Osteocyte (in vitro differentiated cells): ENCODE measurements around the gene DNM3. TPM values are rescaled to one million over a fixed set of nuclear protein-coding genes. Genes with fewer than 3 reads are reported as not detected.

Experiments
- DNase-seq: peaks from one replicate; pipeline ENCODE4 v3.0.0; 2021; ENCODE audit warnings: mixed read lengths; ENCODE audit not compliant: unreplicated experiment; ENCODE audit errors: extremely low spot score
- H3K27ac Mint-ChIP-seq: one replicate; pipeline ENCODE4 v1.8.0; 2021; ENCODE audit warnings: mild to moderate bottlenecking, mixed read lengths; ENCODE audit not compliant: unreplicated experiment
- H3K27me3 Mint-ChIP-seq: one replicate; pipeline ENCODE4 v1.8.0; 2021; ENCODE audit warnings: mixed read lengths; ENCODE audit not compliant: unreplicated experiment
- H3K36me3 Mint-ChIP-seq: one replicate; pipeline ENCODE4 v1.8.0; 2021; ENCODE audit warnings: mixed read lengths; ENCODE audit not compliant: unreplicated experiment
- H3K4me1 Mint-ChIP-seq: one replicate; pipeline ENCODE4 v1.8.0; 2021; ENCODE audit warnings: mixed read lengths; ENCODE audit not compliant: unreplicated experiment
- H3K4me3 Mint-ChIP-seq: one replicate; pipeline ENCODE4 v1.8.0; 2021; ENCODE audit warnings: mild to moderate bottlenecking, moderate library complexity, mixed read lengths; ENCODE audit not compliant: unreplicated experiment
- H3K9me3 Mint-ChIP-seq: one replicate; pipeline ENCODE4 v1.8.0; 2021; ENCODE audit warnings: mixed read lengths; ENCODE audit not compliant: unreplicated experiment
- CTCF ChIP-seq: fragments of 200-600 bp; sonication (generic); IDR thresholded peaks from 2 replicates; pipeline ENCODE4 v1.5.0; 2021; ENCODE audit warnings: antibody characterized with exemption, mild to moderate bottlenecking, moderate library complexity
- total RNA-seq: library from RNA; stranded (reverse); gene quantifications from 2 replicates; pipeline ENCODE4 v1.2.1, GENCODE V29; 2021

Gene DNM3
- total RNA-seq, 1 donor from 2014 or later, result 3.7 TPM

DNA sequence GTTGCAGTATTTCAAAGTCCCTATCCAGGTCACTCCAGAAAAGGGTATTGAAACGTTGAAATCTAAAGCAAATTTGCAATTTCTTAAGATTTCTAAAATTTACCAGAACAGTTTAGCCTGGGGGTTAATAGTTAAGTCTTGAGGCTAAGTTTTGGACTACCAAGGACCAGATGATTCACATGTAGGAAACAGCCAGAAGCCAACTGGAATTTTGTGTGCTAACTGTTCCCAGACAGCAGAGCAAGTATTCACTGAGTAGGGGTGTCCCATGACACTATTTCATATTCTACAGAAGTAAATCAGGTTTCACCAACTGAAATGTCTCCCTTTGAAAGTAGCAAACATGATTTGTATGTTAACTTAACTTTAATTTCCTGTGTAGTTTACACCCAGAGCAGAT lies 567.7 kb downstream of the DNM3 start:
- DNase-seq, result no peak
- H3K4me3 Mint-ChIP-seq, result no peak overlapping the region
- H3K4me1 Mint-ChIP-seq, result peaks cover 11% of the 10 kb centered on the region
- TF ChIP-seq CTCF, result no peak
- no peaks in the 10 kb centered on the region for H3K27me3 Mint-ChIP-seq
- H3K36me3 Mint-ChIP-seq, result peaks cover 14% of the 10 kb centered on the region
- no peaks in the 10 kb centered on the region for H3K9me3 Mint-ChIP-seq
- no peak overlapping the region for H3K27ac Mint-ChIP-seq

DNA sequence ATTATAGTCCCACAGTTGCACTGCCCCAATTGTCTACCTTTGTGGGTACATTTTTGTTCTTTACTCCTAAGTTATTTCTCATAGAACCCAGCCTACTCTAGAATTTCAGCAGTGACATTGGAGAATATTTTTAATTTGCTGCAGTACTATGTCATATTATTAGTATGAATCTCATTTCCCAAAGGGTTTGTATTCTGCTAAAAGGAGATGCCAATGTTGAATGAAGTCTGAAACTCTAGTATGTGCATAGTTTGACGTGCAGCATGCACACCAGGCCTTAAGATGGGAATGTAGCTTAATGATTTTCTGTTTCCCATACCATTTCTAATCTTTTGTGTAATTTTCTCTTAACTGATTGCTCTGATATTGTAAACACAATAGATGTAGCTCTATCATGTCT lies 568.7 kb downstream of the DNM3 start:
- no peaks in the 10 kb centered on the region for H3K27me3 Mint-ChIP-seq
- no peaks in the 10 kb centered on the region for H3K9me3 Mint-ChIP-seq
- TF ChIP-seq CTCF, result no peak
- DNase-seq, result no peak
- peaks cover 14% of the 10 kb centered on the region for H3K36me3 Mint-ChIP-seq
- H3K4me1 Mint-ChIP-seq, result peaks cover 11% of the 10 kb centered on the region
- H3K27ac Mint-ChIP-seq, result no peak overlapping the region
- H3K4me3 Mint-ChIP-seq, result no peak overlapping the region

DNA sequence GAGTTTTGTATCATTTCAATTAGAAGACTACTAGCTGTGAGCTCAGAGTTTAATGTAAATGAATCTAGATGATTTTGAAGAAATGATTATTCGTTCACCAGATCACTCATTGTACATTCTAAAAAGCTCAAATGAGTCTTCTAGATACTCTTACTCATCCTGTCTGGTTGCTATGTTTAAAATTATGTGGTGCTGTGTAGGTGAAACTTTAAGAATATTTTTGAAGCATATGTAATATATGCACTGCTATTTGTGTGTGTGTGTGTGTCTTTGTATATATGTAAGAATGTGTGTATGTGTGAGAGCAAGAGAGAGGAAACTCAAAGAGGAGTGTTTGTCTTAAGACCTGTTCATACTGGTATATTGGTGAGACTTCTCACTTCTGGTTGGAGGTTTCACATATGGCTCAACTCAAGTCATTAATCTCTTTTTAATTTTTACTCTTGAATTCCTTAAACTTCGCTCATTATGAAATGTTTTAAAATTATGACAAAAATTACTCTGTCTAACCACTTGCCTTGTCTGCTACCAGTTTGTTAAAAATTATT lies 570.6 kb downstream of the DNM3 start:
- no peak overlapping the region for H3K27ac Mint-ChIP-seq
- no peak overlapping the region for H3K4me3 Mint-ChIP-seq
- DNase-seq, result no peak
- H3K9me3 Mint-ChIP-seq, result no peaks in the 10 kb centered on the region
- peaks cover 14% of the 10 kb centered on the region for H3K36me3 Mint-ChIP-seq
- no peak for TF ChIP-seq CTCF
- peaks cover 11% of the 10 kb centered on the region for H3K4me1 Mint-ChIP-seq
- H3K27me3 Mint-ChIP-seq, result no peaks in the 10 kb centered on the region

DNA sequence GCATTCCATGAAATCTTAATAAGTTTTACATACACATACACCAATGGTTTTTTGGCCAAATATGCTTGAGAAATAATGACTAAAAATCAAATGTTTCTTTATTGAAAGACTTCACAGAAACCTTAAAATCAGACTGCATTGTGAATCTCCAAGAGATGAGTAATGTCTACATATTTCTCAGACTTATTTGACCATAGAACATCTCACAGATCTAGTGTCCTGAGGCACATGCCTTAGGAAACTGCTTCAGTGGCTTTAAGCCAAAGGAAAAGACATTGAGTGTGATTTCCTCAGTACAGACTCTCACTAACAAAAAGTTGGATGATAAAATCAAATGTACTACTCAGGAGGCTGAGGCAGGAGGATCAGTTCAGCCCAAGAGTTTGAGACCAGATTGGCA lies 573.0 kb downstream of the DNM3 start:
- no peak overlapping the region for H3K27ac Mint-ChIP-seq
- no peak overlapping the region for H3K4me3 Mint-ChIP-seq
- H3K9me3 Mint-ChIP-seq, result no peaks in the 10 kb centered on the region
- no peak for DNase-seq
- peaks cover 16% of the 10 kb centered on the region for H3K36me3 Mint-ChIP-seq
- peaks cover 5% of the 10 kb centered on the region for H3K4me1 Mint-ChIP-seq
- TF ChIP-seq CTCF, result no peak
- H3K27me3 Mint-ChIP-seq, result no peaks in the 10 kb centered on the region

GRCh38 chr1:172416496-172417035 lies 575.3 kb downstream of the DNM3 start:
- H3K4me1 Mint-ChIP-seq, result no peaks in the 10 kb centered on the region
- no peaks in the 10 kb centered on the region for H3K27me3 Mint-ChIP-seq
- H3K27ac Mint-ChIP-seq, result no peak overlapping the region
- no peak for TF ChIP-seq CTCF
- no peak for DNase-seq
- no peak overlapping the region for H3K4me3 Mint-ChIP-seq
- no peaks in the 10 kb centered on the region for H3K9me3 Mint-ChIP-seq
- peaks cover 16% of the 10 kb centered on the region for H3K36me3 Mint-ChIP-seq
